B cell (primary cell): ENCODE results near the gene MPC1. TPM values are rescaled to one million over a fixed set of nuclear protein-coding genes. Genes with fewer than 3 reads are reported as not detected.
A peak's percentile ranks its signal among the peaks of the same experiment; 100 is the strongest.

Experiments
- ATAC-seq: fragments of 200-7000 bp; cut with Tn5 transposase; one replicate; pipeline ENCODE4 v1.10.0; 2021; ENCODE audit warnings: low read depth, mild to moderate bottlenecking, moderate number of reproducible peaks, moderate library complexity
- CTCF ChIA-PET: fragments of 350-600 bp; sonication (Branson Sonifier 250); formaldehyde crosslinking; loops from one replicate; lab custom pipeline; 2021; ENCODE audit warnings: antibody characterized with exemption, inconsistent platforms; lab: Charles Lee
- POLR2A ChIA-PET: fragments of 350-600 bp; sonication (Branson Sonifier 250); formaldehyde crosslinking; loops from one replicate; lab custom pipeline; 2021; ENCODE audit warnings: antibody characterized with exemption; lab: Charles Lee
- DNase-seq: peaks from one replicate; pipeline ENCODE4 v3.0.0; 2013
- H2AFZ ChIP-seq: 2 replicates; pipeline ENCODE4 v1.6.1; 2012; ENCODE audit warnings: mild to moderate bottlenecking, low read depth, low read length; ENCODE audit not compliant: insufficient read depth, poor library complexity, severe bottlenecking
- H3K27ac ChIP-seq, 2 donors: 1 replicate in 1 of 2; 2 replicates in 1 of 2; pipeline ENCODE4 v1.5.1; 2012 to 2013; ENCODE audit warnings: low read length in 2 of 2, mild to moderate bottlenecking in 2 of 2, moderate library complexity in 1 of 2
- H3K27me3 ChIP-seq, 4 experiments: fragments of 200-600 bp in 1 of 4; sonication (generic) in 1 of 4; replicated peaks in 1 of 4; 1 replicate in 2 of 4; 2 replicates in 2 of 4; pipeline versions ENCODE4 v1.6.1 to v1.7.0; 2013 to 2016; ENCODE audit warnings: low read length in 3 of 4, mild to moderate bottlenecking in 2 of 4, mixed read lengths in 1 of 4, moderate library complexity in 1 of 4; ENCODE audit not compliant: insufficient read depth in 4 of 4, control insufficient read depth in 3 of 4; ENCODE audit errors: control extremely low read depth in 1 of 4
- H3K36me3 ChIP-seq, 2 experiments: replicated peaks in 1 of 2; 1 replicate in 1 of 2; 2 replicates in 1 of 2; pipeline versions ENCODE4 v1.6.1 to v1.7.1; 2013; ENCODE audit warnings: low read length in 1 of 2; ENCODE audit not compliant: insufficient read depth in 2 of 2, control insufficient read depth in 1 of 2; ENCODE audit errors: control extremely low read depth in 1 of 2, extremely low read depth in 1 of 2
- H3K4me1 ChIP-seq, 2 donors: fragments of 200-600 bp in 1 of 2; sonication (generic) in 1 of 2; 1 replicate in 1 of 2; 2 replicates in 1 of 2; pipeline versions ENCODE4 v1.5.1 to v1.6.1; 2013 to 2017; ENCODE audit warnings: low read length in 2 of 2; ENCODE audit not compliant: control insufficient read depth in 2 of 2, insufficient read depth in 2 of 2
- H3K4me2 ChIP-seq: replicated peaks from 2 replicates; pipeline ENCODE3; 2012; ENCODE audit warnings: mild to moderate bottlenecking, low read depth, low read length; ENCODE audit not compliant: poor library complexity, severe bottlenecking
- H3K4me3 ChIP-seq, 5 experiments: fragments of 200-600 bp in 1 of 5; sonication (generic) in 1 of 5; 1 replicate in 3 of 5; 2 replicates in 2 of 5; pipeline versions ENCODE4 v1.5.1 to v1.7.0; 2011 to 2016; ENCODE audit warnings: low read length in 4 of 5, mild to moderate bottlenecking in 4 of 5, low read depth in 2 of 5, control low read depth in 1 of 5, moderate library complexity in 1 of 5; ENCODE audit not compliant: insufficient read depth in 1 of 5; ENCODE audit errors: control extremely low read depth in 1 of 5, extremely low read depth in 1 of 5
- H3K79me2 ChIP-seq: fragments of 200-600 bp; sonication (generic); one replicate; pipeline ENCODE4 v1.6.0; 2016; ENCODE audit warnings: low read length; ENCODE audit not compliant: control insufficient read depth, insufficient read depth
- H3K9ac ChIP-seq: fragments of 200-600 bp; sonication (generic); 2 replicates; pipeline ENCODE4 v1.6.1; 2017; ENCODE audit warnings: mild to moderate bottlenecking, low read length, moderate library complexity
- H3K9me3 ChIP-seq, 3 donors: one replicate each; pipeline versions ENCODE4 v1.6.1 to v1.7.1; 2013; ENCODE audit warnings: low read length in 2 of 3; ENCODE audit not compliant: control insufficient read depth in 2 of 3, insufficient read depth in 1 of 3; ENCODE audit errors: control extremely low read depth in 1 of 3
- H4K20me1 ChIP-seq: 2 replicates; pipeline ENCODE4 v1.6.0; 2012; ENCODE audit warnings: mild to moderate bottlenecking, low read length; ENCODE audit not compliant: insufficient read depth, control insufficient read depth, poor library complexity, severe bottlenecking
- H3K27ac Mint-ChIP-seq: one replicate; pipeline ENCODE4 v1.8.0; 2021; ENCODE audit warnings: mixed read lengths
- H3K27me3 Mint-ChIP-seq: one replicate; pipeline ENCODE4 v1.8.0; 2021; ENCODE audit warnings: mixed read lengths
- H3K4me1 Mint-ChIP-seq: one replicate; pipeline ENCODE4 v1.8.0; 2021; ENCODE audit warnings: mixed read lengths
- H3K4me3 Mint-ChIP-seq: one replicate; pipeline ENCODE4 v1.8.0; 2021; ENCODE audit warnings: mixed read lengths
- H3K9me3 Mint-ChIP-seq: one replicate; pipeline ENCODE4 v1.8.0; 2022; ENCODE audit warnings: mixed read lengths; ENCODE audit not compliant: insufficient read depth
- CTCF ChIP-seq: fragments of 200-600 bp; IDR thresholded peaks from one replicate; pipeline ENCODE4 v1.8.0; 2022; ENCODE audit warnings: antibody characterized with exemption, mild to moderate bottlenecking
- EZH2 ChIP-seq: IDR thresholded peaks from 2 replicates; pipeline ENCODE4 v1.6.1; 2012; ENCODE audit warnings: borderline replicate concordance, low read depth, mild to moderate bottlenecking, moderate library complexity, low read length; ENCODE audit not compliant: insufficient read depth, poor library complexity, severe bottlenecking
- WGBS: methylation state at CpG from one replicate; pipeline ENCODE4 v1.1.5; 2013; ENCODE audit warnings: missing lambda C conversion rate; ENCODE audit not compliant: insufficient coverage; 5-methylcytosine and 5-hydroxymethylcytosine counted together
- intact Hi-C: fragments of 100-400 bp; cut with micrococcal nuclease; formaldehyde crosslinking; loops from one replicate; pipeline ENCODE4 v1.10.0; 2022
- polyA plus RNA-seq: library from polyadenylated mRNA; depleted of rRNA; stranded (reverse); fragments of >200 nt; gene quantifications from 2 replicates; pipeline ENCODE4 v1.2.3, GENCODE V29; 2012
- total RNA-seq, 2 donors: library from RNA; stranded (reverse); fragments of 120-200 nt in 1 of 2; gene quantifications; 1 replicate in 1 of 2; 2 replicates in 1 of 2; pipeline versions ENCODE4 v1.2.3 to v1.2.4, GENCODE V29; 2013 to 2022

The MPC1 gene
- total and polyA plus RNA-seq, 2 donors (not counting 1 experiment from before 2014, with no cell fraction given) = 19.8 to 23.9 TPM

- Histone ChIP-seq H3K4me1 (peaks cover 6 to 7% of the 10 kb centered on the region in 2 donors), H4K20me1 (no peaks in the 10 kb centered on the region), H3K79me2 (no peaks in the 10 kb centered on the region), H3K27me3 (no peaks in the 10 kb centered on the region), H3K36me3 (no peaks in the 10 kb centered on the region), H3K4me3 (no peak overlapping the region), H2AFZ (no peak overlapping the region), H3K27ac (no peak overlapping the region), H3K9ac (no peak overlapping the region), H3K9me3 (peaks cover 0 to 6% (median 0%) of the 10 kb centered on the region in 3 donors), H3K4me2 (no peak overlapping the region)
- Mint-ChIP-seq H3K9me3 (peaks cover 2% of the 10 kb centered on the region), H3K27me3 (no peaks in the 10 kb centered on the region), H3K27ac (no peak overlapping the region), H3K4me1 (peaks cover 10% of the 10 kb centered on the region), H3K4me3 (no peak overlapping the region)
- intact Hi-C loops = loop anchor here (1.0 kb wide), 1 partner anchor 10 kb away; no protein-coding TSS in a partner anchor
- no peak for DNase-seq
- TF ChIP-seq EZH2 (no peak), CTCF (no peak)
- CTCF ChIA-PET = interaction anchor here (1.0 to 1.4 kb wide), 3 partner anchors 10 to 48 kb away, joined by 3 to 11 read pairs (median 4); no protein-coding TSS in a partner anchor
- no peak for ATAC-seq
- POLR2A ChIA-PET = no interaction called here
Measured at GRCh38 chr6:166352923-166353322, 29.8 kb downstream of the MPC1 start.

- peak overlapping the region; percentile 59 for H3K4me2 ChIP-seq
- ChIA-PET CTCF (interaction anchor here (1.1 to 1.4 kb wide), 4 partner anchors 28 to 49 kb away, joined by 3 to 11 read pairs (median 4); no protein-coding TSS in a partner anchor), POLR2A (interaction anchor here (1.1 kb wide), 1 partner anchor 9 kb away, joined by 5 read pairs; no protein-coding TSS in a partner anchor)
- no peaks in the 10 kb centered on the region for H3K27me3 Mint-ChIP-seq
- H3K9ac ChIP-seq = peak overlapping the region; percentile 36
- H3K9me3 ChIP-seq = peaks cover 0 to 6% (median 0%) of the 10 kb centered on the region in 3 donors
- H3K4me1 Mint-ChIP-seq = peaks cover 10% of the 10 kb centered on the region
- 15% methylated on average over 3 of the region's 4 CpGs for WGBS
- peak overlapping the region; percentile 78 for H3K4me3 Mint-ChIP-seq
- H3K4me1 ChIP-seq = peaks cover 6 to 7% of the 10 kb centered on the region in 2 donors
- TF ChIP-seq EZH2 (no peak), CTCF (no peak)
- DNase-seq = peak; percentile 76
- peak overlapping the region; percentile 42 for H2AFZ ChIP-seq
- no peaks in the 10 kb centered on the region for H3K79me2 ChIP-seq
- peak overlapping the region; percentile 42 for H3K27ac Mint-ChIP-seq
- intact Hi-C loops = loop anchor here (1.0 kb wide), 1 partner anchor 8 kb away; no protein-coding TSS in a partner anchor
- peak overlapping the region in 3 of 5 experiments; percentile 17 to 33 (median 31) for H3K4me3 ChIP-seq
- H3K27me3 ChIP-seq = no peaks in the 10 kb centered on the region
- peak overlapping the region in 1 of 2 donors; percentile 60 for H3K27ac ChIP-seq
- H3K9me3 Mint-ChIP-seq = peaks cover 2% of the 10 kb centered on the region
- peak; percentile 99 for ATAC-seq
- H4K20me1 ChIP-seq = no peaks in the 10 kb centered on the region
- no peaks in the 10 kb centered on the region for H3K36me3 ChIP-seq
Measured at GRCh38 chr6:166351715-166352285, 30.9 kb downstream of the MPC1 start.
